Stimulated activated CD4-positive, alpha-beta T cell treated with anti-CD3 and anti-CD28 coated beads, TNF-alpha, amount 100 ng/mL, for 1 hour (primary cell): ENCODE results near the gene SUCO.
"Not testable (repeated sequence)": the region's sequence is repeated elsewhere in the genome, so short reads cannot be mapped to it uniquely, and the experiment has no call there.

ENCODE experiments used
- DNase-seq, 3 donors: peaks; one replicate each; pipeline ENCODE4 v3.0.0-alpha.2; 2020; ENCODE audit warnings: low read depth in 3 of 3, low spot score in 1 of 3

The SUCO gene

GRCh38 chr1:172557270-172557669 is 24.3 kb downstream of the SUCO start:
- DNase-seq = no peak

GRCh38 chr1:172559572-172560210 is 26.7 kb downstream of the SUCO start:
- DNase-seq = no peak

GRCh38 chr1:172561252-172561651 is 28.3 kb downstream of the SUCO start:
- DNase-seq = no peak

- no peak for DNase-seq
These were observed 33.4 kb downstream of the SUCO start for GRCh38 chr1:172566196-172566997.

DNA sequence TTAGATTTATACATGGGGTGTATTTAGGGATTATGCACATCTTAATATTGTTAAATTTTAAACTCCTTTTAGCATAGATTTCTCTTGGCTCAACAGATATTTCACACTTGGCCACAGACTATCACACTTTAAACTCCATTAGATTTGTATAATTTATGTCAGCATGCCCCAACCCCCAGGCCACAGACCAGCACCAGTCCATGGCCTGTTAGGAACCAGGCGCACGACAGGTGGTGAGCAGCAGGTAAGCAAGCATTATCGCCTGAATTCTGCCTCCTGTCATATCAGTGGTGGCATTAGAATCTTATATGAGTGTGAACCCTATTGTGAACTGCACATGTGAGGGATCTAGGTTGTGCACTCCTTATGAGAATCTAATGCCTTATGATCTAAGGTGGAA is 34.8 kb downstream of the SUCO start:
- DNase-seq = no peak

DNA sequence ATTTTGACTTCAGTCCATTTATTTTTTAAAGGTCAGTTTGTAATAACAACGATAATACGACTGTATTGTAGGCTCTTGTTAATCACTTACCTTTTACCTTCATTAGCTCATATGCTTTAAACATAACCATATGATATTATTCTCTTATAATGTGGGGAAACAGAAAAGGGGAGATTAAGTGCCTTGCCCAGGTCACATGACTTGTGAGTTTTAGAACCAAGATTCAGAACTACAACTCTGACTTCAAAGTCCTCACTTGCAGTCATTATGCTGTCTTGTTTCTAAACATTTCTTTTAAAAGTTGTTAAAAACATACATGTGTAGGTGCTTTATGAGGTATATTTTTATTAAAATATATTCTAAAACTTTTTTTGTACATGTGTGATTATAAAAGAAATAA is 41.1 kb downstream of the SUCO start:
- no peak for DNase-seq

DNA sequence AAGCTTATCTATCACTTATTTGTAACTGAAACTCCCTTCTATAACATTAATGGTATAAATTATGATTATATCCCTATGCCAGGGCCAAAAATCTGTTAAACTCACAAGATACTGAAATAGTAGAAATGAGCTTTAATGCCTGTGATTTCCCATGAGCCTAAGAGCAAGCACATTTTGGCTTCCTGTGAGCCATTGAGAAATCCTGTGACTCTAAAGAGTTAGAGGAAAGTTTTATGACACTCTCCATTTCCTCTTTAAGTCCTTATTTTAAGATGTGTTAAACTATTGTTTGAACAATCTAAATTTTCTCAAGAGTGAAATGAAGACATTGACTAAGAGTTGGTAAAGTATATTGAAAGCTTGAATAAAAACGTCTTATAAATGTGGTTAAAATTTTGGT is 45.6 kb downstream of the SUCO start:
- no peak for DNase-seq

- no peak for DNase-seq
These were observed 48.3 kb downstream of the SUCO start for GRCh38 chr1:172581273-172581672.

DNA sequence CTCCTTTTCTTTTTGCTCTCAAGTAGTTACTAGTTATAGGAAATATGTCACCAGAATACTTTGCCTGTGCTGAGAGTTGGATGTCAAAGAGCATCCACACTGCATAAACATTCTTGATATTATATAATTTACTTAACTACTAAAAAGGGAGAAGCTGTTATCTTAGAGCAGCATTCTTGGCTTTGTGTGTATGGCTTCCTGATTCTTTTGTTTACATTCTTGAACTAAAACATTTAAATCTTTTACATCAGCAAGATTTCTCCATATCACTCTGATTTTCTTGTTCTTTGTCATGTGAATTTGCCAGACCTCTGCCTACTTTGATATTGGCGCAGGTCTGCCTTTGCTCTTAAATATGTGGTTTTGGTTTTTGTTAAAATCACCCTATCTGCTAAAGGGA is 48.8 kb downstream of the SUCO start:
- DNase-seq = no peak

DNA sequence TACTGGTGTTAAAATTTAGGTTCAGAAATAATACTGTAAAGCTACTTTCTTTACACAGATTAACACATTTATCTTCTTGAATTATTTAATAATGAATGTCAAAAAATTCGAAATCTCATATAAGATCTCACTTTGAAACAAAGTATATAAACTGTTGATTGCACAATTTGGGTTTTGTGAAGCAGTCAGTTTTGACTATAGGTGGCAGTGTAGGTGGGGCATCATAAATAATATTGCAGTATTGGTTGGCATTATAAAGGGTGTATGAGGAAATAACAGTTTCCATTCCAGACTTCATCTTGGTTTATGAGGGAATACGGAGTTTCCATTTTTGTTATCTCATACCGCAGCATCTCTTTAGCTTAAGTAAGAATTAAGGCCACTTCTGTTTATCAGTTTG is 49.9 kb downstream of the SUCO start:
- DNase-seq = no peak

GRCh38 chr1:172585348-172585747 is 52.4 kb downstream of the SUCO start:
- no peak for DNase-seq

GRCh38 chr1:172585861-172586260 is 52.9 kb downstream of the SUCO start:
- DNase-seq = no peak

DNA sequence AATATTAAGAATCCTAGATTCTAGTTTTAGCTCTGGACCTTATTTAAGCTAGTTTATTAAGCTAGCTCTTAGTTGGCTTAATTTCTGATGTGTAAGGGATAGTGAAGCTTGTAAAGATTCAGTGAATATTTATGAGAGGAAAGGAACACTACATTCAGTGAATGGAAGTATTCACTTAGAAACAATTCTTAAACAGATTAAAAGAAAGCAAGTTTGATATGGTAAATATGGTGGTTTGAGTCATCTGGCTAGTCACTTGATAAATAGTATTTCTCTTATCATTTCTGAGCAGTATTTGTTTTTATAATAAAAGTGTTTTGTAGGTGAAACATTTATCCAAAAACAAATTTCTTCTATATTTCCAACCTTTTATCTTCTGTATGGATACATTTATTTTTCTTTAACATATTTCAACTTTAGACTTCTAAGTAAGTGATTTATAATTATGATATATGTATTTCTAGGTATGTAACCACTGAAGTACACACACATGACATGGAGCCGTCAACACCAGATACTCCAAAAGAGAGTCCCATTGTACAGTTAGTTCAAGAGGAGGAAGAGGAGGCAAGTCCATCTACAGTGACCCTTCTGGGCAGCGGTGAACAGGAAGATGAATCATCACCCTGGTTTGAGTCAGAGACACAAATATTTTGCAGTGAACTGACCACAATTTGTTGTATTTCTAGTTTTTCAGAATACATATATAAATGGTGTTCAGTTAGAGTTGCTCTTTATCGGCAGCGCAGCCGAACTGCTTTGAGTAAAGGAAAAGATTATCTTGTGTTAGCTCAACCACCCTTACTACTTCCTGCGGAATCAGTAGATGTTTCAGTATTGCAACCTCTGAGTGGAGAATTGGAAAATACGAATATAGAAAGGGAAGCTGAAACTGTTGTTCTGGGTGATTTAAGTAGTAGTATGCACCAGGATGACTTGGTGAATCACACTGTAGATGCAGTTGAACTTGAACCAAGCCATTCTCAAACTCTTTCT is 55.6 kb downstream of the SUCO start:
- no peak for DNase-seq

- no peak for DNase-seq
These were observed 56.6 kb downstream of the SUCO start for GRCh38 chr1:172589553-172589952.

DNA sequence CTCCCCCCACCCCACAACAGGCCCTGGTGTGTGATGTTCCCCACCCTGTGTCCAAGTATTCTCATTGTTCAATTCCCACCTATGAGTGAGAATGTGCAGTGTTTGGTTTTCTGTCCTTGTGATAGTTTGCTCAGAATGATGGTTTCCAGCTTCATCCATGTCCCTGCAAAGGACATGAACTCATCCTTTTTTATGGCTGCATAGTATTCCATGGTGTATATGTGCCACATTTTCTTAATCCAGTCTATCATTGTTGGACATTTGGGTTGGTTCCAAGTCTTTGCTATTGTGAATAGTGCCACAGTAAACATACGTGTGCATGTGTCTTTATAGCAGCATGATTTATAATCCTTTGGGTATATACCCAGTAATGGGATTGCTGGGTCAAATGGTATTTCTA is 58.5 kb downstream of the SUCO start:
- DNase-seq = not testable (repeated sequence)

GRCh38 chr1:172595066-172595465 is 62.1 kb downstream of the SUCO start:
- not testable (repeated sequence) for DNase-seq

DNA sequence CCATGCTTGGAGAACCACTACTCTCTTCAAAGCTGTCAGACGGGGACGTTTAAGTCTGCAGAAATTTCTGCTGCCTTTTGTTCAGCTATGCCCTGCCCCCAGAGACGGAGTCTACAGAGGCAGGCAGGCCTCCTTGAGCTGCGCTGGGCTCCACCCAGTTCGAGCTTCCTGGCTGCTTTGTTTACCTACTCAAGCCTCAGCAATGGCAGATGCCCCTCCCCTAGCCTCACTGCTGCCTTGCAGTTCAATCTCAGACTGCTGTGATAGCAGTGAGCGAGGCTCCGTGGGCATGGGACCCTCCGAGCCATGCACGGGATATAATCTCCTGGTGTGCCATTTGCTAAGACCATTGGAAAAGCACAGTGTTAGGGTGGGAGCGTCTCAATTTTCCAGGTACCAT is 63.8 kb downstream of the SUCO start:
- not testable (repeated sequence) for DNase-seq

DNA sequence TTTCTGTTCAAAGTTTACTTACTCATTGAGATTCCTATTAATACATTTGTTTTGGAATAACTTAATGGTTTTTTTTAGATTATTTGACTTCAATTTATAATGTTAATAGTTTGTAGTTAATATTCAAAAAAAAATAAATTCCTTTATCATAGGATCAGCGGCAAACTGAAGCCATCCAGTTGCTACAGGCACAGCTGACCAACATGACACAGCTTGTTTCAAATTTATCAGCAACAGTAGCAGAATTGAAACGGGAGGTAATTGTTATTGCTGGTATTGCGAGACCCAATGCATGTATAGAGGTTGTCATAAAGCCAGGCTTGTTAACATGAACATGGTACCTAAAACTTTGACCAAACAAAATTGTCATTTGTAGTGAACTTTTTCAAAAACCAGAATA is 67.0 kb downstream of the SUCO start:
- DNase-seq = no peak

DNA sequence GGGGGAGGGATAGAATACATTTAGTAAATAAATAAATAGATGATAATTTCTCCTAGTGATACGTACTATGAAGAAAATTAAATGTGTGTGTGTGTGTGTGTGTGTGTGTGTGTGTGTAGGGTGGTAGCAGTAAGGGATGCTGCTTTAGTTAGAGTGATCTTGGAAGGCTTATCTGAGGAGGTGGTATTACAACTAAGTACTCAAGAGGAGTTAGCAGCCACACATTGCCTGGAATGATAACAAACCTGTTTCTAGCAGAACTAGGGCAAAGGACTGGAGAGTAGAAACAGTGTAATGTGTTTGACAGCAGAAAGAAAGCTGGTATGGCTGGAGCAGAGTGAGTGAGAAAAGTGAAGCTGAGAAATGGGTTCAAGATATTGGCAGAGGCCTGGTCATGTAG is 67.7 kb downstream of the SUCO start:
- DNase-seq = no peak

DNA sequence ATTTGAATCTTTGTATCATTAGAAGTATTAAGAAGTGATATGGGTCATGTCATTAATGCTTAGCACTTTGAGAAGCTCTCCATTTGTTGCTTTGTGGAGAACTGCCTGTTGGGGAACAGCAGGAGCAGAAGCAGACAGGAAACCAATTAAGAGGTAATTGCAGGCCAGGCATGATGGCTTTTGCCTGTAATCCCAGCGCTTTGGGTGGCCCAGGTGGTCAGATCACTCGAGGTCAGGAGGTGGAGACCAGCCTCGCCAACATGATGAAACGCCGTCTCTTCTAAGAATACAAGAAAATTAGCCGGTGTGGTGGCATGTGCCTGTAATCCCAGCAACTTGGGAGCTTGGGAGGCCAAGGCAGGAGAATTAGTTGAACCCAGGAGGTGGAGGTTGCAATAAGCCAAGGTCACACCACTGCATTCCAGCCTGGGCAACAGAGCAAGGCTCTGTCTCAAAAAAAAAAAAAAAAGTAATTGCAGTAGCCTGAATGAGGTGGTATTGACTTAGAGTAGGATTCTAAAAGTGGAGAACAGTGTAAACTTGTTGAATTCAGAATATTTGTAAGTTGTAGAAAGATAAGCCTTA is 68.2 kb downstream of the SUCO start:
- DNase-seq = no peak

- DNase-seq = no peak
These were observed 69.8 kb downstream of the SUCO start for GRCh38 chr1:172602706-172603105.
